OCI-LY3 (cell line): ENCODE data around the gene ELFN2.

Experiments used
- CTCF ChIP-seq: fragments of 200-600, 300-600 bp; sonication (generic); IDR thresholded peaks from 2 replicates; pipeline ENCODE4 v1.5.1; 2014; ENCODE audit warnings: antibody characterized with exemption, low read length, low read depth
- EZH2phosphoT487 ChIP-seq: fragments of 200-600 bp; shearing (Covaris generic); IDR thresholded peaks from 2 replicates; pipeline ENCODE4 v1.6.1; 2018; ENCODE audit warnings: antibody characterized with exemption, mixed run types, low read depth

DNA sequence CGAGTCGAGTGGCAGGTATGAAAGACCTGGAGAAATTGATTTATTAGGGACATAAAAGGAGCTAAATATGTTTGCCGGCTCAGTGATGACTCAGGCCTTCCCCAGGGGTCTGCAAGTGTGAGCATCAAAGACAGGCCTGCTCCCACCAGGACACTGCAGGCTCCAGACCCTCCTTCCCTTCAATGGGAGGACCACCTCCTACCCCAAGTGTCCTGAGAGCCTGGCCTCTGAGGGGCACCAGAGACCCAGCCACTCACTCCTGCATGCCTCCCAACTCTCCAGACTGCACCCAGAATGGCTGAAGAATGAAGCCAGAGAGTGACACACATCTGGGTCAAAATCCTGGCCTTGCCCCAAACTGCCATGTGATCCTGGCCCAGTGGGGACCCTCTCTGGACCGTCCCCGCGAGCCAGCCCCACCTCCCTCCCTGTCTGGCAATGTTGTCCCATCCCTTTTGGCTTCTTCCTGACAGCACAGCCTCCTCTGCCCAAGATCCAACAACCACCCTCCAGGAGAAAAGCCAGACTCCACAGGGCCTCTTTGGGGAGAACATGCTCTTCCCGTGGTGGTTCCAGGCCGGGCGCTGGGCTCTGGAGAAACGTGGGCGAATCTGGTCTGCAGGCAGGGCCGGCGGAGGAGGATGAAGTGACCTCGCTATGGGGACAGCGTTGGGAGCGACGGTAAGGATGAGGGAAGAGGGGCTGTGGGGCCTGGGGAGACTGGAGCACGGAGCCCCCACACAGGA is 108.7 kb downstream of the ELFN2 start:
- TF ChIP-seq CTCF (no peak), EZH2phosphoT487 (no peak)
